Psoas muscle (tissue), 8 donors: ENCODE measurements around the gene SLC7A6OS. TPM values are rescaled to one million over a fixed set of nuclear protein-coding genes. Genes with fewer than 3 reads are reported as not detected.

Source experiments
- ATAC-seq, 4 donors: fragments of 200-7000 bp; cut with Tn5 transposase; one replicate each; pipeline ENCODE4 v1.9.1; 2020; ENCODE audit warnings: moderate library complexity in 3 of 4, mild to moderate bottlenecking in 2 of 4
- DNase-seq, 2 donors: peaks; one replicate each; pipeline ENCODE4 v3.0.0-alpha.2; 2020
- H3K27ac ChIP-seq: fragments of 200-600 bp; one replicate; pipeline ENCODE4 v1.8.0; 2022
- H3K27me3 ChIP-seq, 3 donors: fragments of 200-600 bp in 1 of 3; one replicate each; pipeline versions ENCODE4 v1.6.1 to v1.8.0; 2013 to 2022; ENCODE audit warnings: low read length in 2 of 3, mild to moderate bottlenecking in 2 of 3, moderate library complexity in 1 of 3; ENCODE audit not compliant: insufficient read depth in 3 of 3
- H3K36me3 ChIP-seq, 2 donors: fragments of 200-600 bp in 1 of 2; one replicate each; pipeline versions ENCODE4 v1.6.1 to v1.8.0; 2013 to 2022; ENCODE audit warnings: low read depth in 1 of 2, mild to moderate bottlenecking in 1 of 2, moderate library complexity in 1 of 2; ENCODE audit not compliant: insufficient read depth in 1 of 2
- H3K4me1 ChIP-seq: fragments of 200-600 bp; one replicate; pipeline ENCODE4 v1.8.0; 2022
- H3K4me3 ChIP-seq: fragments of 200-600 bp; one replicate; pipeline ENCODE4 v1.8.0; 2022; ENCODE audit warnings: mild to moderate bottlenecking
- H3K9me3 ChIP-seq: fragments of 200-600 bp; one replicate; pipeline ENCODE4 v1.8.0; 2022
- CTCF ChIP-seq: fragments of 200-600 bp; IDR thresholded peaks from one replicate; pipeline ENCODE4 v1.8.0; 2022; ENCODE audit warnings: antibody characterized with exemption
- WGBS, 3 donors: extraction: QIAGEN DNeasy Blood & Tissue Kit; methylation state at CpG; one replicate each; pipeline versions ENCODE4 v1.1.6 to v1.1.7; 2013; 5-methylcytosine and 5-hydroxymethylcytosine counted together
- intact Hi-C, 2 donors: fragments of 100-400 bp; cut with DNase I; formaldehyde crosslinking; loops; one replicate each; pipeline versions ENCODE4 v1.11.0 to v1.14.2; 2022
- polyA plus RNA-seq, 3 donors: library from polyadenylated mRNA; stranded (reverse); fragments of 200-250 nt; gene quantifications; one replicate each; pipeline ENCODE4 v1.2.3, GENCODE V29; 2013
- total RNA-seq, 4 donors: library from RNA; stranded (reverse); fragmentation: NEBNext Ultra II Directional in 2 of 4; extraction: Animal tissue kit (Norgen Biotek cat#: 25700) in 2 of 4; gene quantifications; one replicate each; pipeline versions ENCODE4 v1.2.1 to v1.2.4, GENCODE V29; 2021 to 2023
- donor health status: healthy with polysubstance abuse.
- donor health status: DM: no; HTN: no; CAD: no; lungs with moderate emphysema.
- donor health status: Bipolar disorder and iron deficiency.
- donor health status: healthy.
- donor health status: DM: yes; HTN: yes; CAD: no.
- donor health status: DM: no; HTN: no; CAD: no.
- donor health status: DM: no; HTN: no; CAD: no.
- donor health status: DM: yes; HTN: yes; CAD: no.

Gene SLC7A6OS
- total and polyA plus RNA-seq, 7 donors: 5.8 to 16.3 (median 9.5) TPM

GRCh38 chr16:68332411-68333121 lies 21.8 kb upstream of the SLC7A6OS start:
- H3K27ac ChIP-seq: peak overlapping the region; percentile 56
- H3K4me3 ChIP-seq: no peak overlapping the region
- WGBS, 3 donors: 50 to 62% (median 51%) methylated on average over 7 of the region's 7 CpGs
- TF ChIP-seq CTCF: no peak
- ATAC-seq (peak in 1 of 4 donors; percentile 3), DNase-seq (peak in 1 of 2 donors; percentile 19)
- H3K27me3 ChIP-seq: no peaks in the 10 kb centered on the region
- peaks cover 0 to 57% of the 10 kb centered on the region in 2 donors for H3K36me3 ChIP-seq
- H3K9me3 ChIP-seq: no peaks in the 10 kb centered on the region
- peaks cover 28% of the 10 kb centered on the region for H3K4me1 ChIP-seq
- intact Hi-C loops: no loop called here

- 18 to 37% (median 19%) methylated on average over 4 of the region's 4 CpGs for WGBS, 3 donors
- Histone ChIP-seq H3K27ac (peak overlapping the region; percentile 56), H3K36me3 (peaks cover 0 to 56% of the 10 kb centered on the region in 2 donors), H3K4me1 (peaks cover 28% of the 10 kb centered on the region), H3K9me3 (no peaks in the 10 kb centered on the region), H3K4me3 (no peak overlapping the region), H3K27me3 (no peaks in the 10 kb centered on the region)
- no peak for DNase-seq
- no peak for ATAC-seq
- intact Hi-C loops: no loop called here
- no peak for TF ChIP-seq CTCF
These were observed 21.2 kb upstream of the SLC7A6OS start for GRCh38 chr16:68331879-68332410.

- ATAC-seq: no peak
- intact Hi-C loops: loop anchor here (1.0 to 5.0 kb wide), 4 partner anchors 67 to 89 kb away; partner anchors contain the start of gene SLC7A6 (in 1 of the 2)
- peaks cover 9 to 77% of the 10 kb centered on the region in 2 donors for H3K36me3 ChIP-seq
These were observed 18.2 kb upstream of the SLC7A6OS start for GRCh38 chr16:68328860-68329390.

GRCh38 chr16:68328151-68328859 lies 17.6 kb upstream of the SLC7A6OS start:
- Histone ChIP-seq H3K4me1 (peaks cover 12% of the 10 kb centered on the region), H3K4me3 (no peak overlapping the region), H3K27ac (no peak overlapping the region), H3K36me3 (peaks cover 9 to 81% of the 10 kb centered on the region in 2 donors), H3K27me3 (no peaks in the 10 kb centered on the region), H3K9me3 (no peaks in the 10 kb centered on the region)
- intact Hi-C loops: loop anchor here (1.0 to 5.0 kb wide), 4 partner anchors 66 to 88 kb away; partner anchors contain the start of gene SLC7A6 (in 1 of the 2)
- peak; percentile 71 to 87 for DNase-seq
- ATAC-seq: peak; percentile 95 to 97 (median 96)
- 39 to 41% (median 40%) methylated on average over 13 of the region's 13 CpGs for WGBS, 3 donors
- TF ChIP-seq CTCF: peak; percentile 96

More at GRCh38 chr16:68328860-68329390, 18.2 kb upstream of the SLC7A6OS start:
- TF ChIP-seq CTCF: no peak
- Histone ChIP-seq H3K27me3 (no peaks in the 10 kb centered on the region), H3K27ac (no peak overlapping the region), H3K9me3 (no peaks in the 10 kb centered on the region), H3K4me3 (no peak overlapping the region), H3K4me1 (peaks cover 19% of the 10 kb centered on the region)
- WGBS, 3 donors: 41 to 54% (median 44%) methylated on average over 3 of the region's 3 CpGs
- DNase-seq: no peak
